HepG2 (cell line): ENCODE results near the gene C1QTNF1. TPM values are rescaled to one million over a fixed set of nuclear protein-coding genes. Genes with fewer than 3 reads are reported as not detected.

Experiments used
- AGO1 ChIP-seq: fragments of 200-400 bp; formaldehyde crosslinking; IDR thresholded peaks from 2 replicates; pipeline ENCODE4 v1.6.1; 2017; ENCODE audit warnings: mild to moderate bottlenecking, low read depth, low read length, moderate library complexity; ENCODE audit not compliant: poor library complexity, severe bottlenecking
- AKAP8 ChIP-seq: sonication (generic); formaldehyde crosslinking; IDR thresholded peaks from 2 replicates; pipeline ENCODE4 v1.5.1; 2020; ENCODE audit warnings: mild to moderate bottlenecking, missing genetic modification reagents
- CBX2 ChIP-seq, 2 experiments: fragments of 200-600 bp in 1 of 2; sonication (generic); formaldehyde crosslinking in 1 of 2; IDR thresholded peaks; 2 replicates each; pipeline versions ENCODE4 v1.7.0 to v1.8.1; 2018 to 2022; ENCODE audit warnings: low read depth in 2 of 2, low read length in 1 of 2, mild to moderate bottlenecking in 1 of 2, missing genetic modification reagents in 1 of 2
- FOSL2 ChIP-seq: sonication (generic); formaldehyde crosslinking; IDR thresholded peaks from 2 replicates; pipeline ENCODE4 v1.4.0; 2020; ENCODE audit warnings: missing genetic modification reagents
- FOXK1 ChIP-seq: sonication (generic); formaldehyde crosslinking; IDR thresholded peaks from 2 replicates; pipeline ENCODE4 v1.4.0; 2020; ENCODE audit warnings: low read depth, missing genetic modification reagents, borderline replicate concordance
- HOXA3 ChIP-seq: sonication (generic); formaldehyde crosslinking; IDR thresholded peaks from 2 replicates; pipeline ENCODE4 v1.5.0; 2020; ENCODE audit warnings: missing genetic modification reagents
- MBD4 ChIP-seq: IDR thresholded peaks from 2 replicates; pipeline ENCODE4 v1.6.1; 2012; ENCODE audit warnings: low read length, inconsistent platforms, borderline replicate concordance
- NCOA1 ChIP-seq: sonication (generic); formaldehyde crosslinking; IDR thresholded peaks from 2 replicates; pipeline ENCODE4 v1.9.0; 2021; ENCODE audit warnings: missing genetic modification reagents
- NR2C2 ChIP-seq: sonication (generic); formaldehyde crosslinking; IDR thresholded peaks from 2 replicates; pipeline ENCODE4 v1.4.0; 2020; ENCODE audit warnings: missing genetic modification reagents, mild to moderate bottlenecking, moderate library complexity, borderline replicate concordance
- SMC3 ChIP-seq: IDR thresholded peaks from 2 replicates; pipeline ENCODE4 v1.6.1; 2011; ENCODE audit warnings: low read length, improper control_type of control experiment
- TP53 ChIP-seq: sonication (generic); formaldehyde crosslinking; conservative IDR thresholded peaks from 2 replicates; pipeline ENCODE4 v1.4.0; 2020; ENCODE audit warnings: missing genetic modification reagents
- YEATS4 ChIP-seq: sonication (generic); formaldehyde crosslinking; IDR thresholded peaks from 2 replicates; pipeline ENCODE4 v1.4.0; 2020; ENCODE audit warnings: missing genetic modification reagents, borderline replicate concordance
- ZBTB20 ChIP-seq: sonication (generic); formaldehyde crosslinking; IDR thresholded peaks from 2 replicates; pipeline ENCODE4 v1.8.1; 2023; ENCODE audit warnings: missing genetic modification reagents, low read depth, mild to moderate bottlenecking, borderline replicate concordance
- ZNF253 ChIP-seq: sonication (generic); formaldehyde crosslinking; IDR thresholded peaks from 2 replicates; pipeline ENCODE4 v1.8.0; 2022; ENCODE audit warnings: mild to moderate bottlenecking, missing genetic modification reagents, borderline replicate concordance
- ZNF331 ChIP-seq: sonication (generic); formaldehyde crosslinking; IDR thresholded peaks from 2 replicates; pipeline ENCODE4 v1.4.0; 2020; ENCODE audit warnings: missing genetic modification reagents
- ZNF431 ChIP-seq: sonication (generic); formaldehyde crosslinking; IDR thresholded peaks from 2 replicates; pipeline ENCODE4 v1.9.0; 2022; ENCODE audit warnings: missing genetic modification reagents, low read depth, mild to moderate bottlenecking, borderline replicate concordance
- ZNF761 ChIP-seq: sonication (generic); formaldehyde crosslinking; conservative IDR thresholded peaks from 2 replicates; pipeline ENCODE4 v1.4.0; 2020; ENCODE audit warnings: mild to moderate bottlenecking, missing genetic modification reagents
- ZNF766 ChIP-seq: sonication (generic); formaldehyde crosslinking; IDR thresholded peaks from 2 replicates; pipeline ENCODE4 v1.5.0; 2020; ENCODE audit warnings: missing genetic modification reagents, borderline replicate concordance
- ZNF891 ChIP-seq: sonication (generic); formaldehyde crosslinking; IDR thresholded peaks from 2 replicates; pipeline ENCODE4 v1.5.0; 2020; ENCODE audit warnings: mild to moderate bottlenecking, missing genetic modification reagents
- polyA plus RNA-seq, 8 experiments: library from polyadenylated mRNA; depleted of rRNA in 3 of 8; stranded (reverse) in 7 of 8; unstranded in 1 of 8; fragments of >200 nt; fragmentation: Illumina TruSeq in 4 of 8; extraction: Trizol in 4 of 8; gene quantifications; 2 replicates each; pipeline versions ENCODE4 v1.2.1 to v1.2.3, GENCODE V29; 2011 to 2016; ENCODE audit warnings: low read depth in 4 of 8, missing spikeins in 1 of 8, mixed read lengths in 1 of 8; ENCODE audit not compliant: insufficient read depth in 1 of 8
- total RNA-seq, 5 experiments: library from RNA; depleted of rRNA; stranded (reverse); fragments of >200 nt; fragmentation: Illumina TruSeq; extraction: Trizol; gene quantifications; 2 replicates each; pipeline ENCODE4 v1.2.3, GENCODE V29; 2016; ENCODE audit warnings: low read depth in 1 of 5
- TF ChIP-seq, protein P1 (sequence below), 2 experiments: sonication (generic) in 1 of 2; formaldehyde crosslinking in 1 of 2; IDR thresholded peaks; 2 replicates each; pipeline versions ENCODE4 v1.5.1 to v1.6.1; 2011 to 2020; ENCODE audit warnings: borderline replicate concordance in 1 of 2, low read depth in 1 of 2, low read length in 1 of 2, mild to moderate bottlenecking in 1 of 2, missing genetic modification reagents in 1 of 2, moderate library complexity in 1 of 2
- TF ChIP-seq, protein P2 (sequence below): sonication (generic); formaldehyde crosslinking; IDR thresholded peaks from 2 replicates; pipeline ENCODE4 v1.4.0; 2020; ENCODE audit warnings: missing genetic modification reagents
- TF ChIP-seq, protein P3 (sequence below): fragments of 450-650 bp; IDR thresholded peaks from 2 replicates; pipeline ENCODE4 v1.6.1; 2016
- TF ChIP-seq, protein P4 (sequence below): sonication (generic); formaldehyde crosslinking; IDR thresholded peaks from 2 replicates; pipeline ENCODE4 v1.8.0; 2022; ENCODE audit warnings: missing genetic modification reagents, low read depth, mild to moderate bottlenecking, borderline replicate concordance

Gene C1QTNF1
- total and polyA plus RNA-seq, 2 of the 13 experiments (the other 11 are each of a cell fraction or from before 2014, with no cell fraction given) = 0.18 to 0.86 TPM

DNA sequence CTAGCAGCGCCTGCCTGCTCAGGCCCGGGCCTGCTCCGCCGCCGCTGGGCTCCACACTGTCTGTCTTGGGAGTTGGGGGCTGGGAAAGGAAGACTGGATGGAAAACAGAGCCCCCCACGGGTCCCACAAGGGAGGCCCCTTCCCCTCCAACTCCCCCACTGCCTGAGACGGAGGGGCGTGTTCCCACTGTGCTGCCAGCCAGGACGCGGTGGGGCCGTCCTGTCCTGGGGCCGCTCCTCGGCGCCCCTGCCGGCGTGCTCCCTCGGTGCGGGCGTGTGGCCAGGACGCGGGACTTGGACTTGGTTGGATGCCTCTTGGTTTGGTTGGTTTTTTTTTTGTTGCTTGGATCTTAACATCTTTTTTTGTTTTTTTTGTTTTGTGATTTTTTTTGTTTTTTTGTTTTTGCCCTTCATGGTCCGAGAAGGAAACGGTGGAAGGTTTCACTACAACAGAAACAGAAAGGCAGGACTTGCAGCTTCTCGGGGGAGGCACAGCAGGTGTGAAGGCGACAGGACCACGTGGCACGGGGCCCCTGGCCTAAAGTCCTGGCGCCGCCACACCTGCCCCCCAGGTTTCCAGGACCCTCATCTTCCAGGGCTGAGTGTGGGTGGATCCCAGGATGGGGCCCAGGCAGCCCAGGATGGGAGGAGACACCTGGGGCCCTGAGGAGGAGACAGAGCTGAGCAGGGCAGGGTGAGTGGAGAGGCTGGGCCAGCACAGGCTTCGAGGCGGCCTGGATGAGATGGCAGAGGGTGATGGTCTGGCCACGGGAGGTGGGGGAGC lies 66.7 kb downstream of the C1QTNF1 start (continued):
- TF ChIP-seq TP53 (CRISPR knock-in tag) = no peak
- TF ChIP-seq, protein P1, sequence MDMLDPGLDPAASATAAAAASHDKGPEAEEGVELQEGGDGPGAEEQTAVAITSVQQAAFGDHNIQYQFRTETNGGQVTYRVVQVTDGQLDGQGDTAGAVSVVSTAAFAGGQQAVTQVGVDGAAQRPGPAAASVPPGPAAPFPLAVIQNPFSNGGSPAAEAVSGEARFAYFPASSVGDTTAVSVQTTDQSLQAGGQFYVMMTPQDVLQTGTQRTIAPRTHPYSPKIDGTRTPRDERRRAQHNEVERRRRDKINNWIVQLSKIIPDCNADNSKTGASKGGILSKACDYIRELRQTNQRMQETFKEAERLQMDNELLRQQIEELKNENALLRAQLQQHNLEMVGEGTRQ (IDR thresholded peaks at IDR 0.05; ENCODE audit: low read depth, low read length) = no peak
- TF ChIP-seq, protein P1 (CRISPR knock-in tag; IDR thresholded peaks at IDR 0.05; ENCODE audit: borderline replicate concordance) = no peak
- TF ChIP-seq ZNF766 (CRISPR knock-in tag) = no peak
- TF ChIP-seq AGO1 = no peak
- TF ChIP-seq ZNF431 (CRISPR knock-in tag) = no peak
- no peak for TF ChIP-seq HOXA3
- TF ChIP-seq FOSL2 (CRISPR knock-in tag) = no peak
- no peak for TF ChIP-seq ZNF331 (CRISPR knock-in tag)
- TF ChIP-seq NCOA1 (CRISPR knock-in tag) = no peak
- TF ChIP-seq NR2C2 = no peak
- no peak for TF ChIP-seq ZNF253
- no peak for TF ChIP-seq MBD4
- TF ChIP-seq ZNF761 (CRISPR knock-in tag) = no peak
- TF ChIP-seq, protein P2, sequence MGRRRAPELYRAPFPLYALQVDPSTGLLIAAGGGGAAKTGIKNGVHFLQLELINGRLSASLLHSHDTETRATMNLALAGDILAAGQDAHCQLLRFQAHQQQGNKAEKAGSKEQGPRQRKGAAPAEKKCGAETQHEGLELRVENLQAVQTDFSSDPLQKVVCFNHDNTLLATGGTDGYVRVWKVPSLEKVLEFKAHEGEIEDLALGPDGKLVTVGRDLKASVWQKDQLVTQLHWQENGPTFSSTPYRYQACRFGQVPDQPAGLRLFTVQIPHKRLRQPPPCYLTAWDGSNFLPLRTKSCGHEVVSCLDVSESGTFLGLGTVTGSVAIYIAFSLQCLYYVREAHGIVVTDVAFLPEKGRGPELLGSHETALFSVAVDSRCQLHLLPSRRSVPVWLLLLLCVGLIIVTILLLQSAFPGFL = no peak
- TF ChIP-seq, protein P3, sequence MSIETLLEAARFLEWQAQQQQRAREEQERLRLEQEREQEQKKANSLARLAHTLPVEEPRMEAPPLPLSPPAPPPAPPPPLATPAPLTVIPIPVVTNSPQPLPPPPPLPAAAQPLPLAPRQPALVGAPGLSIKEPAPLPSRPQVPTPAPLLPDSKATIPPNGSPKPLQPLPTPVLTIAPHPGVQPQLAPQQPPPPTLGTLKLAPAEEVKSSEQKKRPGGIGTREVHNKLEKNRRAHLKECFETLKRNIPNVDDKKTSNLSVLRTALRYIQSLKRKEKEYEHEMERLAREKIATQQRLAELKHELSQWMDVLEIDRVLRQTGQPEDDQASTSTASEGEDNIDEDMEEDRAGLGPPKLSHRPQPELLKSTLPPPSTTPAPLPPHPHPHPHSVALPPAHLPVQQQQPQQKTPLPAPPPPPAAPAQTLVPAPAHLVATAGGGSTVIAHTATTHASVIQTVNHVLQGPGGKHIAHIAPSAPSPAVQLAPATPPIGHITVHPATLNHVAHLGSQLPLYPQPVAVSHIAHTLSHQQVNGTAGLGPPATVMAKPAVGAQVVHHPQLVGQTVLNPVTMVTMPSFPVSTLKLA = peak; percentile 95
- no peak for TF ChIP-seq ZBTB20 (CRISPR knock-in tag)
- TF ChIP-seq CBX2 (IDR thresholded peaks at IDR 0.05; ENCODE audit: low read depth, low read length) = no peak
- no peak for TF ChIP-seq CBX2 (CRISPR knock-in tag; IDR thresholded peaks at IDR 0.05; ENCODE audit: low read depth)
- TF ChIP-seq SMC3 = no peak
- TF ChIP-seq YEATS4 (CRISPR knock-in tag) = no peak
- TF ChIP-seq FOXK1 = no peak
- TF ChIP-seq ZNF891 (CRISPR knock-in tag) = no peak
- TF ChIP-seq, protein P4, sequence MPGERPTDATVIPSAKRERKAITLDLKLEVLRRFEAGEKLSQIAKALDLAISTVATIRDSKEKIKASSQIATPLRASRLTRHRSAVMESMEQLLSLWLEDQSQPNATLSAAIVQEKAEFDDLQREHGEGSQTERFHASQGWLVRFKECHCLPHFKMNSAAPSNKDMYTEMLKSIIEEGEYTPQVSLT = no peak
- TF ChIP-seq AKAP8 = 0 out of 2 replicates have a peak, but pooled peaks have one; percentile 10
